ENCODE data around the gene FKBP15. TPM values are rescaled to one million over a fixed set of nuclear protein-coding genes. Genes with fewer than 3 reads are reported as not detected.

The FKBP15 gene
- total and polyA plus RNA-seq, 2 experiments from 2014 or later: 7.7 to 13.7 TPM

DNA sequence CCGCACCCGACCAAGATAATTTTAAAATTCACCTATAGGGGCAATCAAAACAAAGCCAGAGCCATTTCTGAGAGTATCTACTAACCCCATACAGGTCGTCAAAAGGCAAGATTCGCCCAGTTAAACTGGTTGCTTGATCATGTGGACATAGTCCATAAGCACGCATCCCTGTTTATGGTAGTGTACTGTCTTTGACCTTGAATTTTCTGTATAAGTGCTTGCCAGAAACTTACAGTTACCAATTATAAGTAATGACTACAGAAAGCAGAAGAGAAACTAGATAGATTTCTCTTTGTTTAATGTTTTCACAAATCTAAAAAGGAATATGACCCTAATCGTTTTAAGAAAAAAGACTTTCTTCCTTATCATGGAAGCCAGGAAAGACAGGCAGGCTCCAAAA is 25.9 kb upstream of the FKBP15 start:
- Histone ChIP-seq H3K4me3 (no peak overlapping the region), H3K4me2 (no peak overlapping the region), H3K27me3 (no peaks in the 10 kb centered on the region), H2AFZ (no peak overlapping the region), H3K27ac (no peak overlapping the region), H3K4me1 (ENCODE audit: insufficient read depth) (no peaks in the 10 kb centered on the region), H4K20me1 (ENCODE audit: insufficient read depth, poor library complexity, severe bottlenecking) (no peaks in the 10 kb centered on the region), H3K36me3 (replicated peaks; ENCODE audit: insufficient read depth, low read depth) (no peaks in the 10 kb centered on the region), H3K9me3 (ENCODE audit: low read depth) (no peaks in the 10 kb centered on the region), H3K9me2 (replicated peaks; ENCODE audit: insufficient read depth) (no peaks in the 10 kb centered on the region), H3K79me2 (peaks cover 10% of the 10 kb centered on the region)
- TF ChIP-seq EZH2 (IDR thresholded peaks at IDR 0.05; ENCODE audit: borderline replicate concordance): no peak
- no peak for TF ChIP-seq EZH2phosphoT487 (IDR thresholded peaks at IDR 0.05; ENCODE audit: low read depth, severe bottlenecking, unreplicated experiment)
- TF ChIP-seq, protein P1, sequence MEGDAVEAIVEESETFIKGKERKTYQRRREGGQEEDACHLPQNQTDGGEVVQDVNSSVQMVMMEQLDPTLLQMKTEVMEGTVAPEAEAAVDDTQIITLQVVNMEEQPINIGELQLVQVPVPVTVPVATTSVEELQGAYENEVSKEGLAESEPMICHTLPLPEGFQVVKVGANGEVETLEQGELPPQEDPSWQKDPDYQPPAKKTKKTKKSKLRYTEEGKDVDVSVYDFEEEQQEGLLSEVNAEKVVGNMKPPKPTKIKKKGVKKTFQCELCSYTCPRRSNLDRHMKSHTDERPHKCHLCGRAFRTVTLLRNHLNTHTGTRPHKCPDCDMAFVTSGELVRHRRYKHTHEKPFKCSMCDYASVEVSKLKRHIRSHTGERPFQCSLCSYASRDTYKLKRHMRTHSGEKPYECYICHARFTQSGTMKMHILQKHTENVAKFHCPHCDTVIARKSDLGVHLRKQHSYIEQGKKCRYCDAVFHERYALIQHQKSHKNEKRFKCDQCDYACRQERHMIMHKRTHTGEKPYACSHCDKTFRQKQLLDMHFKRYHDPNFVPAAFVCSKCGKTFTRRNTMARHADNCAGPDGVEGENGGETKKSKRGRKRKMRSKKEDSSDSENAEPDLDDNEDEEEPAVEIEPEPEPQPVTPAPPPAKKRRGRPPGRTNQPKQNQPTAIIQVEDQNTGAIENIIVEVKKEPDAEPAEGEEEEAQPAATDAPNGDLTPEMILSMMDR (IDR thresholded peaks at IDR 0.05; ENCODE audit: poor library complexity): no peak
- 94% methylated on average over 6 of the region's 6 CpGs for WGBS (ENCODE audit: low lambda C conversion rate, missing lambda C conversion rate)
- DNase-seq (ENCODE audit: low spot score): no peak

DNA sequence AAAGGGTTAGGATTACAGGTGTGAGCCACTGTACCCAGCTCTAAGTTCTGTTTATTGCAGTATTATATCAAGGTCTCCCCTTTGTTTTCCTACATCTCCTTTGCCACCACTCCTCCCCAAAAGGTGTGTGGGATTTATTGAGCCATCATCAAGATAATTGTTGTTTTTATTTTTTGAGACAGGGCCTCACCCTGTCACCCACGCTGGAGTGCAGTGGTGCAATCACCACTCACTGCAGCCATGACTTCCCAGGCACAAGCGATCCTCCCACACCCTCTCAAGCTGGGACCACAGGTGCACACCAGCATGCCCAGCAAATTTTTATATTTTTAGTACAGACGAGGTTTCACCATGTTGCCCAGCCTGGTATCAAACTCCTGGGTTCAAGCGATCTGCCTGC is 24.8 kb upstream of the FKBP15 start:
- 89% methylated on average over 4 of the region's 4 CpGs for WGBS (ENCODE audit: low lambda C conversion rate, missing lambda C conversion rate)
- Histone ChIP-seq H3K4me1 (ENCODE audit: insufficient read depth) (no peaks in the 10 kb centered on the region), H4K20me1 (ENCODE audit: insufficient read depth, poor library complexity, severe bottlenecking) (no peaks in the 10 kb centered on the region), H3K27me3 (no peaks in the 10 kb centered on the region), H3K79me2 (peaks cover 10% of the 10 kb centered on the region), H3K9me3 (ENCODE audit: low read depth) (no peaks in the 10 kb centered on the region), H3K36me3 (replicated peaks; ENCODE audit: insufficient read depth, low read depth) (no peaks in the 10 kb centered on the region), H3K4me2 (no peak overlapping the region), H2AFZ (no peak overlapping the region), H3K27ac (no peak overlapping the region), H3K4me3 (no peak overlapping the region), H3K9me2 (replicated peaks; ENCODE audit: insufficient read depth) (no peaks in the 10 kb centered on the region)
- DNase-seq (ENCODE audit: low spot score): no peak
- TF ChIP-seq EZH2 (IDR thresholded peaks at IDR 0.05; ENCODE audit: borderline replicate concordance): no peak
- TF ChIP-seq, protein P1 (IDR thresholded peaks at IDR 0.05; ENCODE audit: poor library complexity): no peak

DNA sequence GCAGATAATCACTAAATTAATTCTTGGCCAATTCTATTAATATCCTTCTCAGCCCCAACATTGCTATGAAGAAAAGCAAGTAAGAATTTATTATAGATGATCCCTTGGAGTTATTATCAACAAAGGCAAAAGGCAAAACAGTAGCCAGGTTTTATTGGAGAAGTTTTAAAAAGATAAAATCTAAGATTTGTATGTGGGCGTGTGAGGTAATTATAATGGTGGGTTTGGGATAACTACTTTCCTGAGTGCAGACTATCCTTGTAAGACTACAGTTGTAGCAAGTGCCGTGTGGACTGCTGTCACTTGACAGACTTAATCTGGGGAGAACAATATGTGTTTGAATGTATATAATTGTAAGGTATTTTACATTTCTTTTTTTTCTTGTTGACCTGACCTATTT is 23.5 kb upstream of the FKBP15 start:
- 82% methylated on average over 2 of the region's 2 CpGs for WGBS (ENCODE audit: low lambda C conversion rate, missing lambda C conversion rate)
- Histone ChIP-seq H3K4me1 (ENCODE audit: insufficient read depth) (no peaks in the 10 kb centered on the region), H3K36me3 (replicated peaks; ENCODE audit: insufficient read depth, low read depth) (no peaks in the 10 kb centered on the region), H3K27me3 (no peaks in the 10 kb centered on the region), H3K9me2 (replicated peaks; ENCODE audit: insufficient read depth) (no peaks in the 10 kb centered on the region), H2AFZ (no peak overlapping the region), H4K20me1 (ENCODE audit: insufficient read depth, poor library complexity, severe bottlenecking) (no peaks in the 10 kb centered on the region), H3K4me2 (no peak overlapping the region), H3K27ac (no peak overlapping the region), H3K79me2 (peaks cover 15% of the 10 kb centered on the region), H3K4me3 (no peak overlapping the region), H3K9me3 (ENCODE audit: low read depth) (no peaks in the 10 kb centered on the region)
- TF ChIP-seq EZH2phosphoT487 (IDR thresholded peaks at IDR 0.05; ENCODE audit: low read depth, severe bottlenecking, unreplicated experiment): no peak
- TF ChIP-seq, protein P1 (IDR thresholded peaks at IDR 0.05; ENCODE audit: poor library complexity): no peak
- no peak for DNase-seq (ENCODE audit: low spot score)

DNA sequence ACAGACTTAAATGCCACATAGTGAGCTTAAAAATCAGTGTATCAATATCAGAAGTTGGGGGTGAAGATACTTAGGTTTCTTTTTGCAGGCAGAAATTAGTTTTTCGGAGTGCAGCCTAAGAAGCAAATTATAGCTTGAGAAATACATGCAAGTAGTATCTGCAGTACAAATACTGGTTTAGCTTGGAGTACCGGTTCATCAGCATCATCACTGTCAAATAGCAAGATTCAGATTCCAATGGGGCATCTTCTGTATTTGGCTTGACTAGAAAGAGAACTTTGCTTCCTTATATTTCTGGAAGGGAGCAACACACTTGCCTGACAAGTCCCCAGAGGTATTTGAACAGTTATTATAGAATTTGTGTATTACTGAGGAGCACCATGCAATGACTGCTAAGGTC is 20.1 kb upstream of the FKBP15 start:
- H4K20me1 ChIP-seq (ENCODE audit: insufficient read depth, poor library complexity, severe bottlenecking): no peaks in the 10 kb centered on the region

More for the DNA sequence above, 20.1 kb upstream of the FKBP15 start:
- Histone ChIP-seq H3K9me3 (ENCODE audit: low read depth) (no peaks in the 10 kb centered on the region), H3K79me2 (peaks cover 35% of the 10 kb centered on the region), H3K27me3 (no peaks in the 10 kb centered on the region), H3K36me3 (replicated peaks; ENCODE audit: insufficient read depth, low read depth) (no peaks in the 10 kb centered on the region), H3K27ac (no peak overlapping the region), H3K4me1 (ENCODE audit: insufficient read depth) (no peaks in the 10 kb centered on the region), H3K4me3 (no peak overlapping the region), H3K4me2 (no peak overlapping the region), H3K9me2 (replicated peaks; ENCODE audit: insufficient read depth) (no peaks in the 10 kb centered on the region), H2AFZ (no peak overlapping the region)
- TF ChIP-seq EZH2phosphoT487 (IDR thresholded peaks at IDR 0.05; ENCODE audit: low read depth, severe bottlenecking, unreplicated experiment) (no peak), EZH2 (IDR thresholded peaks at IDR 0.05; ENCODE audit: borderline replicate concordance) (no peak)
- TF ChIP-seq, protein P1 (IDR thresholded peaks at IDR 0.05; ENCODE audit: poor library complexity): no peak
- 91% methylated on average over 2 of the region's 2 CpGs for WGBS (ENCODE audit: low lambda C conversion rate, missing lambda C conversion rate)
- DNase-seq (ENCODE audit: low spot score): no peak

All from hepatocyte (in vitro differentiated cells).